ENCODE data around the gene IL18. TPM values are rescaled to one million over a fixed set of nuclear protein-coding genes. Genes with fewer than 3 reads are reported as not detected.

IL18 gene
- total RNA-seq, 2 donors from 2014 or later = 11.1 to 17.0 TPM

DNA sequence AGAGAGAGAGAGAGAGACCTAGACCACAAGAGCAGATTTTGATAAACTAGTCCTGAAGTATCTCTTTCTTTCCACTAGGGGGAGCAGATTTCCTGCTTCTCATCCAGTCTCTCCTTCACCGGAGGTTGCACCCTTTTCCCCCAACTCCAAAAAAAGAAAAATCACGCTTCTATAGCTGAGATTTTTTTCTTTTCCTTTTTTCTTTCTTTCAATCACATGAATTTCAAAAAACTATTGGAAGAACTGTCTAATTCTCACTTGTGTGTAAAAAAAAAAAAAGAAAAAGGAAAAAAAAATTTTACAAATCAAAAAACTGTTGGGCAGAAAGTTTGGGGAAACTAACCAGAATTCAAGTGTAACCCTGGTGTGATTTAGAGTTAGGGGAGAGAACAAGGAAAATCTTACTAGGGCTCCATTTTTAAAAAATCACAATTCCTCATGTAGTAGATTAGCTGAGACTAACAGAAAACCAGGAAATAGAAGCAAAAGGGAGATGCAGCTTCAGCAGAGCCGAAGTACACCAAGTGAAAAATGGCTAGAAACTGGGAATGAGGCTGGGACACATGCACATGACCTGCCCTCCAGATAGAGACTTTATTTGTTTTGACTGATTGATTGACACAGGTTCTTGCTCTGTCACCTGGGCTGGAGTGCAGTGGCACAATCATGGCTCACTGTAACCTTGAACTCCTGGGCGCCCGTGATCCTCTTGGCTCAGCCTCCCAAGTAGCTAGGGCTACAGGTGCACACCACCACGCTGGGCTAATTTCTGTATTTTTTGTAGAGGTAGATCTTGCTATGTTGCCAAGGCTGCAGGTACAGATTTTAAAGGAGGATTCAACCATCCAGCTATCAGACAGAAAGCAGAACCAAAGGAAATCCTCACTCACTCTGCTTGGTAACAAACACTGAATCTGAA lies 50.1 kb downstream of the IL18 start:
- DNase-seq (ENCODE audit: low spot score) = no peak
- TF ChIP-seq, protein P1, sequence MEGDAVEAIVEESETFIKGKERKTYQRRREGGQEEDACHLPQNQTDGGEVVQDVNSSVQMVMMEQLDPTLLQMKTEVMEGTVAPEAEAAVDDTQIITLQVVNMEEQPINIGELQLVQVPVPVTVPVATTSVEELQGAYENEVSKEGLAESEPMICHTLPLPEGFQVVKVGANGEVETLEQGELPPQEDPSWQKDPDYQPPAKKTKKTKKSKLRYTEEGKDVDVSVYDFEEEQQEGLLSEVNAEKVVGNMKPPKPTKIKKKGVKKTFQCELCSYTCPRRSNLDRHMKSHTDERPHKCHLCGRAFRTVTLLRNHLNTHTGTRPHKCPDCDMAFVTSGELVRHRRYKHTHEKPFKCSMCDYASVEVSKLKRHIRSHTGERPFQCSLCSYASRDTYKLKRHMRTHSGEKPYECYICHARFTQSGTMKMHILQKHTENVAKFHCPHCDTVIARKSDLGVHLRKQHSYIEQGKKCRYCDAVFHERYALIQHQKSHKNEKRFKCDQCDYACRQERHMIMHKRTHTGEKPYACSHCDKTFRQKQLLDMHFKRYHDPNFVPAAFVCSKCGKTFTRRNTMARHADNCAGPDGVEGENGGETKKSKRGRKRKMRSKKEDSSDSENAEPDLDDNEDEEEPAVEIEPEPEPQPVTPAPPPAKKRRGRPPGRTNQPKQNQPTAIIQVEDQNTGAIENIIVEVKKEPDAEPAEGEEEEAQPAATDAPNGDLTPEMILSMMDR (IDR thresholded peaks at IDR 0.05) = peak; percentile 53 to 75
- H3K4me3 ChIP-seq = no peak overlapping the region
- H3K4me1 ChIP-seq = no peaks in the 10 kb centered on the region
- H3K9me3 ChIP-seq = no peaks in the 10 kb centered on the region
- H3K27ac ChIP-seq = no peak overlapping the region
- H3K36me3 ChIP-seq = no peaks in the 10 kb centered on the region
- no peaks in the 10 kb centered on the region for H3K27me3 ChIP-seq

DNA sequence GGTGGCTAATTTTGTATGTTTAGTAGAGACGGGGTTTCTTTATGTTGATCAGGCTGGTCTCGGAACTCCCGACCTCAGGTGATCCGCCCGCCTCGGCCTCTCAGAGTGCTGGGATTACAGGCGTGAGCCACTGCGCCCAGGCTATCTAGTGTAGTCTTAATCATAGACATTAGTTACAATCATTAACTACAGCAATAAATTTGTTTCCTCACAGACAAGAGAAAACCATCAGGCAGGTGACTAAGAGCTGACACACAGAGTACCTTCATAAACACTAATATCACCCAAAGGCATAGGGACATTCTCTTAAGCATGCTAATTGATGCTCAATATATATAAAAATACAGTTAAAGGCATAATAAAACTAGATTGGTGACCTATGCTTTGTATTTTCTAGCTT lies 57.8 kb downstream of the IL18 start:
- Histone ChIP-seq H3K36me3 (peaks cover 4% of the 10 kb centered on the region), H3K4me3 (no peak overlapping the region), H3K27me3 (no peaks in the 10 kb centered on the region), H3K27ac (no peak overlapping the region), H3K9me3 (no peaks in the 10 kb centered on the region), H3K4me1 (no peaks in the 10 kb centered on the region)
- TF ChIP-seq, protein P1 (IDR thresholded peaks at IDR 0.05) = no peak
- no peak for DNase-seq (ENCODE audit: low spot score)

DNA sequence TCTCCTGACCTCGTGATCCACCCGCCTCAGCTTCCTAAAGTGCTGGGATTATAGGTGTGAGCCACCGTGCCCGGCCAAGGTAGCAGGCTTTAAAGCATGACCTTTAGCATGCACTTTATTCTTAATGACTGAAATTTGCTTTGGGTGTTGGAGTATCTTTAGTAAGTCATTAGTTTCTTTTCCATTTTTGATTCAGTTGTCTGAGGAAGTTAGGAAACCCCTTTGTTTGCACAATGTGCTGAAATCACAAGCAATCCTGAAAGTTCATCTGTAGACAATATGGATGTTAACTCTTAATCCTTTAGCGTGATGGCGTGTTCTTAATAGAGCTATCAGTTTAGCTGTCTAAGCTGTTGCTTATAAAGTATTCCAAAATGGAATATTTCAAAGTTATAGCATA lies 60.4 kb downstream of the IL18 start:
- no peaks in the 10 kb centered on the region for H3K4me1 ChIP-seq
- no peaks in the 10 kb centered on the region for H3K27me3 ChIP-seq
- H3K9me3 ChIP-seq = no peaks in the 10 kb centered on the region
- TF ChIP-seq, protein P1 (IDR thresholded peaks at IDR 0.05) = no peak
- no peak overlapping the region for H3K4me3 ChIP-seq
- no peak overlapping the region for H3K27ac ChIP-seq
- DNase-seq (ENCODE audit: low spot score) = no peak
- peaks cover 4% of the 10 kb centered on the region for H3K36me3 ChIP-seq

DNA sequence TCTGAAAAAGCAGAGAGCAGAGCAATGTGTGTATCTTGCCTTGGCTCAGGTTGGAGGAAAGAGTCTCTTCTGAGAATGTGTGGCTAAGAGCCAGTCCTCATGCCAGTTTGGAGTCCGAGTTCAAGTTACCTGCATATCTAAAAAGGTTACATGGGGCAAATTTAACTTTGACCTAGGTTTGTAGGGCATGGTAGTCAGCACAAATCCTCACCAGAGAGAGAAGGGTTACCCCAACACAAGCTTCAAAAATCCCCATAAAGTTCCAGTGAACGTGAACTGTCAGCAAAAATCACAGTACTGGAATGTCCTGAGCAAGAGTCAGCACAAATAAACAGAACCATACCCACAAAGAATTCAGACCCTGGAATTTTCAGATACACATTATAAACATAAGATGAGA lies 63.4 kb downstream of the IL18 start:
- Histone ChIP-seq H3K27ac (no peak overlapping the region), H3K4me3 (no peak overlapping the region)

DNA sequence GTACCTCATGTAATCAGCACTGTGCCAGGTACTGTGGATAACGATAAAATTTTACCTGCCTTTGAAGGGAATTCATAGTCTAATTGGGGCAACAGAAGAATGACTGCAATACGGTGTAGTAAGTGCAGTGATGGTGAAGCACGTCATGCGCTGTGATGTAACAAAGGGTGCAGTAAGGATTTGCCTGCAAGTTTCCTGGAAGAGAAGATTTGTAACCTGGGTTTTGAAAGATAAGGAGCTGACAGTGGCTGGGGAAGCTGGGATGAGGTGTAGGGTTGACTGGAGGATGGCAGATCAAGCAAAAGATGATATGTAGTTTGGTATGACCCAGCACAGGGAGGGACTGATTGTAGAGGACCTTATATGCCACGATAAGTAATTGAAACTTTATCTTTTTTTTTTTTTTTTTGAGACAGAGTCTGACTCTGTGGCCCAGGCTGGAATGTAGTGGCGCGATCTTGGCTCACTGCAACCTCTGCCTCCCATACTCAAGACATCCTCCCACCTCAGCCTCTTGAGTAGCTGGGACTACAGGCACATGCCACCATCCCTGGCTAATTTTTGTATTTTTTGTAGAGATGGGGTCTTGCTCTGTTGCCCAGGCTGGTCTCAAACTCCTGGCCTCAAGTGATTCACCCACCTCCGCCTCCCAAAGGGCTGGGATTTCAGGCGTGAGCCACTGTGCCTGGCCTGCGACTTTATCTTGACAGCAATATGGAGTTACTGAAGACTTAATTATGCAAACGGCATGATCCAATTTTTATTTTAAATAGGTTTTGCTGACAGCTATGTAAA lies 66.0 kb downstream of the IL18 start:
- no peaks in the 10 kb centered on the region for H3K4me1 ChIP-seq
- H3K4me3 ChIP-seq = no peak overlapping the region
- peaks cover 54% of the 10 kb centered on the region for H3K36me3 ChIP-seq
- H3K27ac ChIP-seq = no peak overlapping the region
- H3K27me3 ChIP-seq = no peaks in the 10 kb centered on the region
- no peak for DNase-seq (ENCODE audit: low spot score)
- TF ChIP-seq, protein P1 (IDR thresholded peaks at IDR 0.05) = no peak
- H3K9me3 ChIP-seq = no peaks in the 10 kb centered on the region

More for the DNA sequence above, 63.4 kb downstream of the IL18 start:
- Histone ChIP-seq H3K9me3 (no peaks in the 10 kb centered on the region), H3K4me1 (no peaks in the 10 kb centered on the region), H3K36me3 (peaks cover 28% of the 10 kb centered on the region), H3K27me3 (no peaks in the 10 kb centered on the region)
- TF ChIP-seq, protein P1 (IDR thresholded peaks at IDR 0.05) = no peak
- DNase-seq (ENCODE audit: low spot score) = no peak

Measured in right atrium auricular region (tissue), 2 donors.